H1 (cell line): ENCODE data around the gene MTM1. TPM values are rescaled to one million over a fixed set of nuclear protein-coding genes. Genes with fewer than 3 reads are reported as not detected.

Experiments used
- CTCF ChIA-PET: fragments of 300-600 bp; sonication (Branson Sonifier 250); formaldehyde crosslinking; loops from one replicate; lab custom pipeline; 2021; ENCODE audit not compliant: partially characterized antibody; lab: Charles Lee
- POLR2A ChIA-PET: fragments of 300-600 bp; sonication (Branson Sonifier 250); formaldehyde crosslinking; loops from one replicate; lab custom pipeline; 2021; ENCODE audit warnings: inconsistent platforms; ENCODE audit not compliant: partially characterized antibody; lab: Charles Lee
- DNase-seq, 2 experiments: peaks; one replicate each; pipeline versions ENCODE4 v3.0.0 to v3.0.0-alpha.2; 2010 to 2022; ENCODE audit warnings: low spot score in 2 of 2, low read depth in 1 of 2, mixed read lengths in 1 of 2
- FAIRE-seq: peaks from 2 replicates; lab custom pipeline; 2011; peaks lifted over from hg19 to GRCh38; lab: Jason Lieb, UNC
- H2AFZ ChIP-seq: 2 replicates; pipeline ENCODE4 v1.8.1; 2012; ENCODE audit warnings: low read length, inconsistent platforms
- H2AK5ac ChIP-seq: 2 replicates; pipeline ENCODE4 v1.6.1; 2013; ENCODE audit warnings: low read depth, low read length
- H2BK120ac ChIP-seq: replicated peaks from 2 replicates; pipeline ENCODE3; 2013; ENCODE audit warnings: low read depth, low read length, inconsistent platforms
- H2BK12ac ChIP-seq: 2 replicates; pipeline ENCODE4 v1.6.1; 2013; ENCODE audit warnings: low read depth, low read length
- H2BK15ac ChIP-seq: 2 replicates; pipeline ENCODE4 v1.6.1; 2013; ENCODE audit warnings: low read length
- H2BK20ac ChIP-seq: 2 replicates; pipeline ENCODE4 v1.6.1; 2013; ENCODE audit warnings: low read length
- H2BK5ac ChIP-seq: 2 replicates; pipeline ENCODE4 v1.6.1; 2013; ENCODE audit warnings: low read depth, low read length
- H3K14ac ChIP-seq: 2 replicates; pipeline ENCODE4 v1.6.1; 2013; ENCODE audit warnings: inconsistent platforms; ENCODE audit not compliant: insufficient read length
- H3K18ac ChIP-seq: 2 replicates; pipeline ENCODE4 v1.6.1; 2013; ENCODE audit warnings: low read length; ENCODE audit errors: extremely low read depth
- H3K23ac ChIP-seq: 2 replicates; pipeline ENCODE4 v1.6.1; 2013; ENCODE audit warnings: inconsistent platforms; ENCODE audit not compliant: insufficient read length
- H3K23me2 ChIP-seq: 2 replicates; pipeline ENCODE4 v1.6.1; 2013; ENCODE audit warnings: low read depth, low read length
- H3K27ac ChIP-seq: 2 replicates; pipeline ENCODE4 v1.6.1; 2011; ENCODE audit warnings: low read depth, low read length, inconsistent platforms
- H3K27me3 ChIP-seq, 4 experiments: replicated peaks in 1 of 4; 1 replicate in 1 of 4; 2 replicates in 3 of 4; pipeline versions ENCODE4 v1.6.1 to v1.8.1; 2011 to 2013; ENCODE audit warnings: low read length in 3 of 4, mild to moderate bottlenecking in 3 of 4, inconsistent platforms in 2 of 4, mixed read lengths in 2 of 4, moderate library complexity in 1 of 4; ENCODE audit not compliant: control insufficient read depth in 3 of 4, insufficient read depth in 3 of 4; ENCODE audit errors: extremely low read depth in 1 of 4
- H3K36me3 ChIP-seq, 4 experiments: 2 replicates each; pipeline versions ENCODE4 v1.6.1 to v1.8.1; 2011 to 2013; ENCODE audit warnings: mild to moderate bottlenecking in 4 of 4, low read length in 3 of 4, moderate library complexity in 2 of 4, control low read depth in 1 of 4, inconsistent platforms in 1 of 4; ENCODE audit not compliant: insufficient read depth in 4 of 4, control insufficient read depth in 2 of 4
- H3K4ac ChIP-seq: replicated peaks from 2 replicates; pipeline ENCODE3; 2013; ENCODE audit warnings: low read length, low read depth, mixed read lengths, inconsistent platforms; ENCODE audit not compliant: insufficient read length
- H3K4me1 ChIP-seq, 4 experiments: replicated peaks in 1 of 4; 1 replicate in 1 of 4; 2 replicates in 3 of 4; pipeline versions ENCODE4 v1.6.1 to v1.8.1; 2011 to 2013; ENCODE audit warnings: low read length in 3 of 4, inconsistent platforms in 2 of 4, mixed read lengths in 1 of 4; ENCODE audit not compliant: insufficient read depth in 4 of 4, control insufficient read depth in 3 of 4
- H3K4me2 ChIP-seq, 2 experiments: 2 replicates each; pipeline versions ENCODE4 v1.6.1 to v1.8.1; 2011 to 2013; ENCODE audit warnings: low read depth in 2 of 2, low read length in 2 of 2, control low read depth in 1 of 2, inconsistent platforms in 1 of 2, mild to moderate bottlenecking in 1 of 2; ENCODE audit not compliant: insufficient read depth in 1 of 2
- H3K4me3 ChIP-seq, 4 experiments: fragments of 200-600, 300-600 bp in 1 of 4; sonication (generic), shearing (Covaris generic), sonication (Bioruptor Twin) in 1 of 4; 2 replicates each; pipeline versions ENCODE4 v1.5.1 to v1.8.1; 2011 to 2016; ENCODE audit warnings: low read length in 4 of 4, low read depth in 3 of 4, control low read depth in 2 of 4, inconsistent platforms in 2 of 4, mild to moderate bottlenecking in 2 of 4, mixed read lengths in 1 of 4, moderate library complexity in 1 of 4; ENCODE audit not compliant: insufficient read depth in 2 of 4; ENCODE audit errors: extremely low read depth in 1 of 4
- H3K56ac ChIP-seq: replicated peaks from 2 replicates; pipeline ENCODE3; 2013; ENCODE audit warnings: low read depth, mild to moderate bottlenecking, mixed read lengths, low read length, inconsistent platforms; ENCODE audit not compliant: insufficient read length
- H3K79me1 ChIP-seq: 2 replicates; pipeline ENCODE4 v1.6.1; 2013; ENCODE audit warnings: low read depth, low read length, control low read depth
- H3K79me2 ChIP-seq, 2 experiments: 2 replicates each; pipeline versions ENCODE4 v1.6.1 to v1.8.1; 2012 to 2013; ENCODE audit warnings: low read length in 2 of 2, mild to moderate bottlenecking in 2 of 2, inconsistent platforms in 1 of 2; ENCODE audit not compliant: insufficient read depth in 2 of 2, control insufficient read depth in 1 of 2
- H3K9ac ChIP-seq, 4 experiments: replicated peaks in 1 of 4; 1 replicate in 1 of 4; 2 replicates in 3 of 4; pipeline versions ENCODE4 v1.6.1 to v1.8.1; 2011 to 2013; ENCODE audit warnings: low read depth in 3 of 4, low read length in 3 of 4, control low read depth in 2 of 4, mild to moderate bottlenecking in 2 of 4, moderate library complexity in 2 of 4, inconsistent platforms in 1 of 4; ENCODE audit errors: extremely low read depth in 1 of 4
- H3K9me3 ChIP-seq, 2 experiments: 2 replicates each; pipeline versions ENCODE4 v1.6.1 to v1.8.1; 2012 to 2013; ENCODE audit warnings: mild to moderate bottlenecking in 2 of 2, moderate library complexity in 2 of 2, control low read depth in 1 of 2, inconsistent platforms in 1 of 2, low read depth in 1 of 2, low read length in 1 of 2, mixed read lengths in 1 of 2; ENCODE audit not compliant: insufficient read depth in 2 of 2
- H4K20me1 ChIP-seq, 2 experiments: replicated peaks in 1 of 2; 2 replicates each; pipeline versions ENCODE3 to v1.8.1; 2011 to 2013; ENCODE audit warnings: inconsistent platforms in 2 of 2, low read length in 2 of 2, mild to moderate bottlenecking in 1 of 2; ENCODE audit not compliant: insufficient read depth in 2 of 2, control insufficient read depth in 1 of 2
- H4K5ac ChIP-seq: 2 replicates; pipeline ENCODE4 v1.6.1; 2013; ENCODE audit warnings: low read length, low read depth, mixed read lengths, inconsistent platforms; ENCODE audit not compliant: insufficient read length
- H4K8ac ChIP-seq: 2 replicates; pipeline ENCODE4 v1.8.0; 2013; ENCODE audit warnings: mild to moderate bottlenecking, moderate library complexity, low read length, inconsistent platforms; ENCODE audit not compliant: insufficient read depth; ENCODE audit errors: extremely low read depth
- H4K91ac ChIP-seq: replicated peaks from 2 replicates; pipeline ENCODE3; 2013; ENCODE audit warnings: low read length, mixed read lengths, inconsistent platforms; ENCODE audit not compliant: insufficient read length
- CBX5 ChIP-seq: fragments of 300-800, 300-1000 bp; sonication (generic); IDR thresholded peaks from 2 replicates; pipeline ENCODE4 v1.7.1; 2016; ENCODE audit warnings: antibody characterized with exemption, low read length, low read depth
- CHD1 ChIP-seq: IDR thresholded peaks from 2 replicates; pipeline ENCODE4 v1.6.1; 2012; ENCODE audit warnings: low read depth, low read length, improper control_type of control experiment
- CTBP2 ChIP-seq: IDR thresholded peaks from 2 replicates; pipeline ENCODE4 v1.7.0; 2011; ENCODE audit warnings: borderline replicate concordance, mild to moderate bottlenecking, moderate library complexity, mixed read lengths, low read length; ENCODE audit not compliant: insufficient read depth, insufficient read length
- GABPA ChIP-seq: IDR thresholded peaks from 2 replicates; pipeline ENCODE4 v1.6.1; 2011; ENCODE audit warnings: mild to moderate bottlenecking, low read length, moderate library complexity, borderline replicate concordance; ENCODE audit not compliant: insufficient read depth
- MAFK ChIP-seq: IDR thresholded peaks from 2 replicates; pipeline ENCODE4 v1.6.1; 2012; ENCODE audit warnings: low read depth, mild to moderate bottlenecking, improper control_type of control experiment, low read length
- POLR2AphosphoS5 ChIP-seq: IDR thresholded peaks from 2 replicates; pipeline ENCODE4 v1.6.1; 2011; ENCODE audit warnings: low read depth, low read length
- POU5F1 ChIP-seq: IDR thresholded peaks from 2 replicates; pipeline ENCODE4 v1.6.1; 2011; ENCODE audit warnings: low read depth, mild to moderate bottlenecking, low read length, moderate library complexity
- SIN3A ChIP-seq, 2 experiments: IDR thresholded peaks in 1 of 2; conservative IDR thresholded peaks in 1 of 2; 2 replicates each; pipeline ENCODE4 v1.6.1; 2011 to 2012; ENCODE audit warnings: low read length in 2 of 2, improper control_type of control experiment in 1 of 2, low read depth in 1 of 2, mild to moderate bottlenecking in 1 of 2
- SP2 ChIP-seq: IDR thresholded peaks from 2 replicates; pipeline ENCODE4 v1.6.1; 2012; ENCODE audit warnings: mild to moderate bottlenecking, low read length, inconsistent platforms
- TAF7 ChIP-seq: optimal IDR thresholded peaks from 2 replicates; pipeline ENCODE3; 2011; ENCODE audit warnings: low read depth, mild to moderate bottlenecking, inconsistent platforms, low read length, moderate library complexity, borderline replicate concordance
- TBP ChIP-seq: IDR thresholded peaks from 2 replicates; pipeline ENCODE4 v1.6.1; 2011; ENCODE audit warnings: low read depth, low read length, improper control_type of control experiment
- WGBS, 2 experiments: shearing (Covaris generic) in 1 of 2; methylation state at CpG; one replicate each; pipeline versions ENCODE4 v1.1.6 to v1.1.7; 2013 to 2015; ENCODE audit warnings: low lambda C conversion rate in 2 of 2, mixed read lengths in 2 of 2, inconsistent platforms in 1 of 2, low coverage in 1 of 2, missing lambda C conversion rate in 1 of 2; ENCODE audit not compliant: insufficient replicate concordance in 2 of 2, insufficient coverage in 1 of 2, insufficient read length in 1 of 2; ENCODE audit errors: extremely low coverage in 1 of 2, missing lambda C conversion rate in 1 of 2; 5-methylcytosine and 5-hydroxymethylcytosine counted together
- polyA plus RNA-seq, 7 experiments: library from polyadenylated mRNA; depleted of rRNA in 3 of 7; stranded (reverse) in 5 of 7; unstranded in 2 of 7; fragments of >200 nt in 5 of 7; fragments of 200-250 nt in 2 of 7; gene quantifications; 1 replicate in 5 of 7; 2 replicates in 1 of 7; 4 replicates in 1 of 7; pipeline versions ENCODE4 v1.2.1 to v1.2.3, GENCODE V29; 2011 to 2013; ENCODE audit warnings: missing spikeins in 2 of 7, mixed read lengths in 2 of 7
- total RNA-seq: library from RNA; stranded (reverse); fragmentation: NEBNext Ultra II Directional; extraction: Animal tissue kit (Norgen Biotek cat#: 25700); gene quantifications from 2 replicates; pipeline ENCODE4 v1.2.1, GENCODE V29; 2021
- TF ChIP-seq, protein P1 (sequence below): IDR thresholded peaks from 2 replicates; pipeline ENCODE4 v1.6.1; 2012; ENCODE audit warnings: low read length, inconsistent platforms

The MTM1 gene
- total and polyA plus RNA-seq, 2 of the 8 experiments (the other 6 are each of a cell fraction or from before 2014, with no cell fraction given), result 2.3 to 8.4 TPM

DNA sequence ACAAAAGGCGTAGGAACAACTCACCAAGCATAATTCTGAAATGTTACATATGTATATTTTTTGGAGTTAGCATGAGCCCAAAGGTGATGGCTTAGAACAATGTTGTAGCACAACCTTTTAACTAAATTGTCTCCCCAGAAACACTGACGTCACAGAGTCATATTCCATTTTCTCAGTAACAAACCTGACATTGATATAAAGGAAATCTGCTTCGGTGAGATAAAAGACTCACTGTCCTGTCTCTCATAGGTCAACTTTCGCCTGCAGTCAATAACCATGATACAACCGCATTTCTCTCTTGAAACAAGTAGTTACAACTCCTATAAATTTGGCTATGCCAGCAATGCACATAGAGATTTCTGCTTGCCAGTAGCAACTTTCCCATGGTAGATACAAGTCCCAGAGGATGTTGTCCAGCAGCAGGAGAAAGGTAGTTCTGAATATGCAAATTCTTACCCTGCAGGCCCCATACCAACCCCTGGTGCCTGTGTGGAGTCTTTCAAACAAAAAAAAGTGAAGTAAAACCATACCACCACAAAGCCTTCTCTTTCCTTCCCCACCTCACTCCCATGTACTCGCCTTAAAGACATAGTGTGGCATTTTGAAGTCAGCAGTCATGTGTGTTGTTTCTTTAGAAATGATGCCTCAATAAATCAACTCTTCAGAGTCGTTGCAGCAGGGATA is 47.9 kb downstream of the MTM1 start:
- ChIA-PET CTCF (no interaction called here), POLR2A (no interaction called here)
- Histone ChIP-seq H4K8ac (no peak overlapping the region), H3K4me1 (peaks cover 0 to 10% (median 0%) of the 10 kb centered on the region in 4 experiments; a peak in 3 of 7 replicates), H3K36me3 (no peaks in the 10 kb centered on the region; a peak in 1 of 8 replicates), H3K27me3 (no peaks in the 10 kb centered on the region), H2BK12ac (no peak overlapping the region), H2BK20ac (no peak overlapping the region), H2BK120ac (no peak overlapping the region), H3K79me2 (no peaks in the 10 kb centered on the region), H4K91ac (no peak overlapping the region), H3K14ac (no peak overlapping the region), H4K20me1 (no peaks in the 10 kb centered on the region), H3K4me3 (no peak overlapping the region), H3K9me3 (no peaks in the 10 kb centered on the region), H3K79me1 (no peaks in the 10 kb centered on the region), H3K23ac (no peak overlapping the region), H2BK15ac (no peak overlapping the region), H3K4me2 (no peak overlapping the region; a peak in 1 of 4 replicates), H2AK5ac (no peak overlapping the region), H3K18ac (no peak overlapping the region), H3K27ac (no peak overlapping the region), H4K5ac (no peak overlapping the region), H3K23me2 (no peaks in the 10 kb centered on the region), H3K4ac (no peak overlapping the region), H3K9ac (no peak overlapping the region), H2BK5ac (no peak overlapping the region), H2AFZ (no peak overlapping the region), H3K56ac (no peak overlapping the region)
- DNase-seq (no peak), FAIRE-seq (no peak)
- 88% methylated on average over 7 of the region's 7 CpGs; no CpG with 5 or more reads in 1 of the 2 experiments for WGBS, 2 experiments
- TF ChIP-seq TAF7, result no peak
- TF ChIP-seq POLR2AphosphoS5, result no peak
- no peak for TF ChIP-seq CHD1
- no peak for TF ChIP-seq SIN3A (conservative IDR thresholded peaks at IDR 0.05 in 1 of 2, IDR thresholded peaks at IDR 0.05 in 1 of 2; ENCODE audit: low read depth in 1 of 2, low read length in 2 of 2)
- no peak for TF ChIP-seq GABPA
- no peak for TF ChIP-seq SP2
- TF ChIP-seq POU5F1, result no peak
- TF ChIP-seq MAFK, result no peak
- TF ChIP-seq CBX5, result no peak
- TF ChIP-seq, protein P1, sequence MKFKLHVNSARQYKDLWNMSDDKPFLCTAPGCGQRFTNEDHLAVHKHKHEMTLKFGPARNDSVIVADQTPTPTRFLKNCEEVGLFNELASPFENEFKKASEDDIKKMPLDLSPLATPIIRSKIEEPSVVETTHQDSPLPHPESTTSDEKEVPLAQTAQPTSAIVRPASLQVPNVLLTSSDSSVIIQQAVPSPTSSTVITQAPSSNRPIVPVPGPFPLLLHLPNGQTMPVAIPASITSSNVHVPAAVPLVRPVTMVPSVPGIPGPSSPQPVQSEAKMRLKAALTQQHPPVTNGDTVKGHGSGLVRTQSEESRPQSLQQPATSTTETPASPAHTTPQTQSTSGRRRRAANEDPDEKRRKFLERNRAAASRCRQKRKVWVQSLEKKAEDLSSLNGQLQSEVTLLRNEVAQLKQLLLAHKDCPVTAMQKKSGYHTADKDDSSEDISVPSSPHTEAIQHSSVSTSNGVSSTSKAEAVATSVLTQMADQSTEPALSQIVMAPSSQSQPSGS, result no peak
- no peak for TF ChIP-seq CTBP2
- TF ChIP-seq TBP, result no peak
